SW480 (cell line): ENCODE results near the gene RTEL1.

Source experiments
- DNase-seq: peaks from one replicate; pipeline ENCODE4 v3.0.0-alpha.2; 2016; ENCODE audit warnings: low spot score

RTEL1 gene

DNA sequence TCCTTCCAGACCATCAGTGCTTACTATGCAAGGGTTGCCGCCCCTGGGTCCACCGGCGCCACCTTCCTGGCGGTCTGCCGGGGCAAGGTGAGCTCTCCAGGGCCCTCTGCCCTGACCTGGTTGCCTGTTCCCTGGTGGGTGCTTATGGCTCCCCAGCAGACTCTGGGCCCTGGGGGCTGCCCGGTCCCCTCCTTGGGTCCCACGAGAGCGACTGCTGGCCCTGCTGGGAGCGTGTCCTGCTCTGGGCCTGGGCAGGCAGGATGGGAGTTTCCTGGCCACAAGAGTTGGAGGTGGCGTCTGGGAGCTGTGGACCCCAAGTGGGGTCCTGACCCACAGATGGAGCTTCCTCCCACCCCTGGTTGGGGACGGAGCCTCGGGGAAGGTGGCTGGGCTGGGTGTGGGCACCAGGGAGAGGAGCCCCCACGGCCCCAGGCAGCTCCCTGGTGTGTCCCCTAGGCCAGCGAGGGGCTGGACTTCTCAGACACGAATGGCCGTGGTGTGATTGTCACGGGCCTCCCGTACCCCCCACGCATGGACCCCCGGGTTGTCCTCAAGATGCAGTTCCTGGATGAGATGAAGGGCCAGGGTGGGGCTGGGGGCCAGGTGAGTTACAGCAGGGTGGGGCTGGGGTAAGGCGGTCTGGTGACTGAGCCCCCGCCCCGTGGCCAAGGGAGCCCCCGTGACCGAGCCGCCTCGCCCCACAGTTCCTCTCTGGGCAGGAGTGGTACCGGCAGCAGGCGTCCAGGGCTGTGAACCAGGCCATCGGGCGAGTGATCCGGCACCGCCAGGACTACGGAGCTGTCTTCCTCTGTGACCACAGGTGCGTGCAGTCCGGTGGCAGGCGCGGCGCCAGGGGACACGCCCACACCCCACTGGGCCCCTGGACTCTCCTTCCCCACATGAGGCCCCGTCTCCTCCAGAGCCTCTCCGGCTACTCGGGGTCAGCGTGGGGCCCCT lies 31.2 kb downstream of the RTEL1 start:
- DNase-seq: peak; percentile 73

DNA sequence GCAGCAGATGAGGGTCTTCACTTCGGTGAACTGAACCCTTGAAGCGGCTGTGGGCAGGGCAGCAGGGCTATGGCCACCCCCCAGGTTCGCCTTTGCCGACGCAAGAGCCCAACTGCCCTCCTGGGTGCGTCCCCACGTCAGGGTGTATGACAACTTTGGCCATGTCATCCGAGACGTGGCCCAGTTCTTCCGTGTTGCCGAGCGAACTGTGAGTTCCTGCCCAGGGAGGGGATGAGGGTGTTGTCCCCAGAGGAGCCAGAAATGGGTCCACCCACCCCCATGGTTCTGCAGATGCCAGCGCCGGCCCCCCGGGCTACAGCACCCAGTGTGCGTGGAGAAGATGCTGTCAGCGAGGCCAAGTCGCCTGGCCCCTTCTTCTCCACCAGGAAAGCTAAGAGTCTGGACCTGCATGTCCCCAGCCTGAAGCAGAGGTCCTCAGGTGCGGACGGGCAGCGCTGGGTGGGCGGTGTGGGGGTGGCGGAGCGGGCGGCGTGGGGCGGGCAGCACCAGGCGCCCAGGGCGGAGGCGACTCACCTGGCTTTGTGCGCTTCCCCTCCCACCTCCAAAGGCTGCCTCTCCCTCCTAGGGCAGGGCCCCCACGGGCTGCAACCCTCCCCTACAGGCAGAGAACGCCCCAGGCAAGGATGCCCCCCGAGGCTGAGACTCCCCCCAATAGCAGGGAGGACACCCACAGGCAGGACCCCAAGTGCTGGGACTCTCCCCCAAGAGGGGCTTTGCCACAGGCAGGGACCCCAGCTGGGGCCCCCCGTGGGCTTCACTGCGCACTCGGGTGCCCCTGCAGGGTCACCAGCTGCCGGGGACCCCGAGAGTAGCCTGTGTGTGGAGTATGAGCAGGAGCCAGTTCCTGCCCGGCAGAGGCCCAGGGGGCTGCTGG lies 32.1 kb downstream of the RTEL1 start:
- no peak for DNase-seq

DNA sequence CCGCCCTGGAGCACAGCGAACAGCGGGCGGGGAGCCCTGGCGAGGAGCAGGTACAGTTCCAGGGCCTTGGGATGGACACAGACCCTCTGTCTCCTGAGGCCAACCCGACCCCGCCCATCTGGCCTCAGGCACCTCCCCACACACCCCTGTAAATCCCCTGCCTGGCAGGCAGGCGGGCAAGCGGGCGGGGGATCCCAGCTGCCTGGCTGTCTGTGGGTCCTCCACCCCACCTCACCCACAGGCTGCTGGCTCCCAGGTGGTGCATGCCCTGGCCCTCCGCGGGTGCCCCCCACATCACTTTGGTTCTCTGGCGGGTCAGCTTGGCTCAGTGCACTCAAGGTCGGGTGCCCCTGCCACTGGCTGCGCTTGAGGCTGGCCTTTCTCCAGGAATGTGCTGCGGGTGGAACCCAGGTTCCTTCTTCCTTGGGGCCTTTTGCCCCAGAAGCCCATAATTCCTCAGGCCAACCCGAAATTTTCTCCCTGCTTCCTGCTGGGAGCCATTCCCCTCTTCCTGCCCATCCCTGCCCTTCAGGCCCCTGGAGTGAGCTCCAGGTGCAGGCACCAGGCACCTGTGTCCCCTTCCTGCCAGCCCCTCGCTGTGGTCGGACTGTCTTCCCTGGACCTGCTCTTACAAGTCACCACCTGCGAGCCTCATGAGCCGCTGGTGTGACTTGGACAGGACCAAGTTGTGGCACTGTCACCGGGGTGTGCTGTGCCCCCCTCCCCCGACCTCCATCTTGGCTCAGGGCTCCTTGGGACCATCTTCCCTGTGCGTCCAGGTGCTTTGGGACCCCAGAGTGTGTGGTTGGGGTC lies 33.0 kb downstream of the RTEL1 start:
- DNase-seq: peak; percentile 63

DNA sequence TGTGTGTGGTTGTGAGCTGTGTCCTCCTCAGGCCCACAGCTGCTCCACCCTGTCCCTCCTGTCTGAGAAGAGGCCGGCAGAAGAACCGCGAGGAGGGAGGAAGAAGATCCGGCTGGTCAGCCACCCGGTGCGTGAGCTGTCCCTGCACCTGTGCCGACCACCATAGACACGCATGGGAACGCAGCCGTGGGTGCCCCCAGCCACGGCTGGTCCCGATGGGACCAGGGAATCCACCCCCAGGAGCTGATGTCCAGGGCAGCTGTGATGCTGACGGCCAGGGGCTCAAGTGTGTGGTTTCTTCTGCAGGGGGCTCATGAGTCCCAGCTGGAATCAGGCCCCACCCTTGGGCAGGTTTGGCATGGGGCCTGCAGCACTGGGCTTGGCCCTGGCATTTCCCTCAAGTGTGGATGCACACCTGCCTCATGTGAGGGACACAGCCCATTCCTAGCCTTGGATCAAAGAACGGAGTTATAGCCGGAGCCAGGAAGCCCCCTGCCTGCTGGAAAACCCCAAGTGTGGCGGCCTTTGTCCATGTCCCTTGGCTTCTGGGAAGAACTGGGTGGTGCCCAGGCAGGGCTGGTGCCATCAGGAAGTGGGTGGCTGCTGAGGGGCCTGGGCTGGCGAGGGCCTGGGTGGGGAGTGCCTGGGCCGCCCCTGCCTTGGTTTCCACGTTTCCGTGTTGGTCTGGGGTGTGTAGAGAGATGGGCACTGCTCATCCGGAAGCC lies 33.8 kb downstream of the RTEL1 start:
- peak; percentile 30 for DNase-seq

DNA sequence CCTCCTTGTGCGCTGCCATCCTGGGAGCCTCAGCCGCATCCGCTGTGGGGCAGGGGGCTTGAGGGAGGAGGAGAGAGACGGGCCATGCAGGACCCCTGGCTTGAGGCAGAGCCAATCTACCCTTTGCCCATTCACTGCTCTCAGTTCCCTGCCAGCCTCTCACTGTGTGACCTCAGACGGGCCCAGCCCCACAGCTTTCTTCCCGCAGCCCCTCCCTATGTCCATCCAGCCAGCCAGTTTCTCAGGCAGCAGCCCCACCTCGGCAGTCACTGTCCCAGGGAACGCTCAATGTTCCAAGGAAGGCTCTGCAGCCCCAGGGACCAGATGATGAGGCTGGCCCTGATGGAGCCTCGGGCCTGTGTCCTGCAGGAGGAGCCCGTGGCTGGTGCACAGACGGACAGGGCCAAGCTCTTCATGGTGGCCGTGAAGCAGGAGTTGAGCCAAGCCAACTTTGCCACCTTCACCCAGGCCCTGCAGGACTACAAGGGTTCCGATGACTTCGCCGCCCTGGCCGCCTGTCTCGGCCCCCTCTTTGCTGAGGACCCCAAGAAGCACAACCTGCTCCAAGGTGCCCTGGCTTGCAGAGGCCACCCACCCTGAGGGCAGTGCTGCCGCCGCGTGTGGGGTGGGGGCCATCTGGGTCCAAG lies 34.4 kb downstream of the RTEL1 start:
- DNase-seq: peak; percentile 82

DNA sequence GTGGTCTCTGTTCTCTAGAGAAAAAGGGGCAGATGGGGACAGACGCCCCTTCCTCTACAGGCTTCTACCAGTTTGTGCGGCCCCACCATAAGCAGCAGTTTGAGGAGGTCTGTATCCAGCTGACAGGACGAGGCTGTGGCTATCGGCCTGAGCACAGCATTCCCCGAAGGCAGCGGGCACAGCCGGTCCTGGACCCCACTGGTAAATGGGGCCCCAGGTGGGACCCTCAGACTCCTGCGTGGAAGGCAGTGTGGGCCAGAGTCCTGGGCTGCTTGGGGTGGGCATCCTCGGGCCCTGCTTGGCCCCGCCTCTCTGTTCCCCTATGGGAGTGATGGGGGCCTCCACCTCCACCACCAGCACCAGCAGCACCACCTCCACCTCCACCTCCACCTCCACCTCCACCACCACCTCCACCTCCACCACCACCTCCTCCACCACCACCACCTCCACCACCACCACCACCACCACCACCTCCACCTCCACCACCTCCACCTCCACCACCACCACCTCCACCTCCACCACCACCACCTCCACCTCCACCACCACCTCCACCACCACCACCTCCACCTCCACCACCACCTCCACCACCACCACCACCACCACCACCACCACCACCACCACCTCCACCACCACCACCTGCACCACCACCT lies 35.1 kb downstream of the RTEL1 start:
- DNase-seq: no peak

DNA sequence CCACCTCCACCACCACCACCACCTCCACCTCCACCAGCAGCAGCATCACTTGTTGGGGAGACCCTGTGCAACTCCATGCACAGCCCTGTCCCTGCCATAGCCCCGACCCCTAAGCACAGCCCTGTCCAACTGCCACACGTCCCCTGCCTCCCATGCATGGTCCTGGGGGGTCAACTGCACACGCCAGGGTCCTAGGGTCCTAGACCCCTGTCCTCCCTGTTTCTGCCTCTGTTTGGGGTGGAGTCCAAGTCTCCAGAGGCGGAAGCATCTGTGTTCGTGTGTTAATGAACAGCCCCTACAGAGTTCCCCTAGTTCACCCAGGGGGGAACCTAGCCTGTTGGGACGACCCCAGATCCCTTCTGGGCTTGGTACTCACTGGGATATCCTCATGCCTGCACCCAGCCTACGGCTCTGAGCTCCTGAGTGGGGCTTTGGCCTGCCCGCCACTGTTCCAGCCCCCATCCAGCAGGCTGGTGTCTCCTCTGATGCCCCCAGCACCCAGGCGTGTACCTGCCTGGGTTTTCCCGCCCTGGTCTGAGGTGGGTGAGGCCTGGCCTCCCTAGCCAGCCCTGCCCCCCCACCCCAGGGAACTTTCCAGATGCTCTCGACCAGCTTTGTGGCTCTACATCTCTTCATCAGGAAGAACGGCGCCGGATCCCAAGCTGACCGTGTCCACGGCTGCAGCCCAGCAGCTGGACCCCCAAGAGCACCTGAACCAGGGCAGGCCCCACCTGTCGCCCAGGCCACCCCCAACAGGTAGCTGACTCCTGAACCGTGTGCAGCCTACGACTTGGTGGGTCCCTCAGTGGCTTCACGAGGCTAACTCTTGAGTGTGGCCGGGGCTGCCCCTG lies 35.8 kb downstream of the RTEL1 start:
- DNase-seq: no peak

DNA sequence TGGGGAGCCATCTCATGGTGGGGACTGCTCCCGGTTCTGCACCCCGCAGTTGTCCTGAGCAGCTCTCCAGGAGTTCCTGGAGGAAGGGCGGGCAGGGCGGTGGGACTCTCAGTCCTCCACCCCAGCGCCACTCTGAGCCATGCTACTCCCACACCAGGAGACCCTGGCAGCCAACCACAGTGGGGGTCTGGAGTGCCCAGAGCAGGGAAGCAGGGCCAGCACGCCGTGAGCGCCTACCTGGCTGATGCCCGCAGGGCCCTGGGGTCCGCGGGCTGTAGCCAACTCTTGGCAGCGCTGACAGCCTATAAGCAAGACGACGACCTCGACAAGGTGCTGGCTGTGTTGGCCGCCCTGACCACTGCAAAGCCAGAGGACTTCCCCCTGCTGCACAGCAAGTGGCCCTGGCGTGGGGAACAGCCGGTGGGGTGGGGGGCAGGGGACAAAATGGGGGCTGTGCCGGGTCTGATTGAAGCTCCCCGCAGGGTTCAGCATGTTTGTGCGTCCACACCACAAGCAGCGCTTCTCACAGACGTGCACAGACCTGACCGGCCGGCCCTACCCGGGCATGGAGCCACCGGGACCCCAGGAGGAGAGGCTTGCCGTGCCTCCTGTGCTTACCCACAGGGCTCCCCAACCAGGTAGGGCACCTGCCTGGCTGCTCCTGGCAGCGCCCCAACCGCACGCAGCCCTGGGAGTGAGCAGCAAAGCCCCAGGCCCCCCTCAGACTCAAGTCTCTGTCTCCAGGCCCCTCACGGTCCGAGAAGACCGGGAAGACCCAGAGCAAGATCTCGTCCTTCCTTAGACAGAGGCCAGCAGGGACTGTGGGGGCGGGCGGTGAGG lies 36.7 kb downstream of the RTEL1 start:
- DNase-seq: no peak

DNA sequence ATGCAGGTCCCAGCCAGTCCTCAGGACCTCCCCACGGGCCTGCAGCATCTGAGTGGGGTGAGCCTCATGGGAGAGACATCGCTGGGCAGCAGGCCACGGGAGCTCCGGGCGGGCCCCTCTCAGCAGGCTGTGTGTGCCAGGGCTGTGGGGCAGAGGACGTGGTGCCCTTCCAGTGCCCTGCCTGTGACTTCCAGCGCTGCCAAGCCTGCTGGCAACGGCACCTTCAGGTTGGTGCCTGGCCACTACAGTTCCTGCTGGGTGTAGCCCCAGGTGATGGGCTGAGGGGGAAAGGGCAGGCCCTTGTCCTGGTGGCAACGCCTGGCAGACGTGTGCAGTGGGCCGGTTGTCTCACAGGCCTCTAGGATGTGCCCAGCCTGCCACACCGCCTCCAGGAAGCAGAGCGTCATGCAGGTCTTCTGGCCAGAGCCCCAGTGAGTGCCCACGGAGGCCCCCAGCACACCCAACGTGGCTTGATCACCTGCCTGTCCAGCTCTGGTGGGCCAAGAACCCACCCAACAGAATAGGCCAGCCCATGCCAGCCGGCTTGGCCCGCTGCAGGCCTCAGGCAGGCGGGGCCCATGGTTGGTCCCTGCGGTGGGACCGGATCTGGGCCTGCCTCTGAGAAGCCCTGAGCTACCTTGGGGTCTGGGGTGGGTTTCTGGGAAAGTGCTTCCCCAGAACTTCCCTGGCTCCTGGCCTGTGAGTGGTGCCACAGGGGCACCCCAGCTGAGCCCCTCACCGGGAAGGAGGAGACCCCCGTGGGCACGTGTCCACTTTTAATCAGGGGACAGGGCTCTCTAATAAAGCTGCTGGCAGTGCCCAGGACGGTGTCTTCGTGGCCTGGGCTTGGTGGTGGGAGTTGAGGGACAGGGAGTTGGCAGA lies 37.6 kb downstream of the RTEL1 start:
- no peak for DNase-seq

DNA sequence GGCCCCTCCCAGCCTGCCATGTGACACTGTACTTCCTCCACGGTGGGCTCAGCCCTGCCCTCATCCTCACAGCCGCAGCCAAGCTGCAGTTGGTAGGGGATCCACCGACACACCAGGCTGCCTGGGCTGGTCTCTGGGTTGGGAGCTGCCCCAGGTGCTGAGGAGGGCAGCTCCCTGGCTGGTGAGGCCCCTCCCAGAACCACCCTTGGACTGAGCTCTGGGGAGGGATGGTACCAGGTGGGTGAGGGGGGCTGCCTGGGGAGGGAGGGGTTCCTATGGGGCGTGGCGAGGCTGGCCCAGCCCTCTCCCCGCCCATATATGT lies 38.2 kb downstream of the RTEL1 start:
- DNase-seq: peak; percentile 74

DNA sequence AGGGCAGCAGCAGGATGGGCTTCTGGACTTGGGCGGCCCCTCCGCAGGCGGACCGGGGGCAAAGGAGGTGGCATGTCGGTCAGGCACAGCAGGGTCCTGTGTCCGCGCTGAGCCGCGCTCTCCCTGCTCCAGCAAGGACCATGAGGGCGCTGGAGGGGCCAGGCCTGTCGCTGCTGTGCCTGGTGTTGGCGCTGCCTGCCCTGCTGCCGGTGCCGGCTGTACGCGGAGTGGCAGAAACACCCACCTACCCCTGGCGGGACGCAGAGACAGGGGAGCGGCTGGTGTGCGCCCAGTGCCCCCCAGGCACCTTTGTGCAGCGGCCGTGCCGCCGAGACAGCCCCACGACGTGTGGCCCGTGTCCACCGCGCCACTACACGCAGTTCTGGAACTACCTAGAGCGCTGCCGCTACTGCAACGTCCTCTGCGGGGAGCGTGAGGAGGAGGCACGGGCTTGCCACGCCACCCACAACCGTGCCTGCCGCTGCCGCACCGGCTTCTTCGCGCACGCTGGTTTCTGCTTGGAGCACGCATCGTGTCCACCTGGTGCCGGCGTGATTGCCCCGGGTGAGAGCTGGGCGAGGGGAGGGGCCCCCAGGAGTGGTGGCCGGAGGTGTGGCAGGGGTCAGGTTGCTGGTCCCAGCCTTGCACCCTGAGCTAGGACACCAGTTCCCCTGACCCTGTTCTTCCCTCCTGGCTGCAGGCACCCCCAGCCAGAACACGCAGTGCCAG lies 38.7 kb downstream of the RTEL1 start, which contains the start of gene TNFRSF6B:
Gene TNFRSF6B, plus strand, starts transcription at position 25 of the 729 bp plus-strand sequence. Its CDS starts 116 bp downstream, at position 141.
- peak; percentile 38 for DNase-seq

DNA sequence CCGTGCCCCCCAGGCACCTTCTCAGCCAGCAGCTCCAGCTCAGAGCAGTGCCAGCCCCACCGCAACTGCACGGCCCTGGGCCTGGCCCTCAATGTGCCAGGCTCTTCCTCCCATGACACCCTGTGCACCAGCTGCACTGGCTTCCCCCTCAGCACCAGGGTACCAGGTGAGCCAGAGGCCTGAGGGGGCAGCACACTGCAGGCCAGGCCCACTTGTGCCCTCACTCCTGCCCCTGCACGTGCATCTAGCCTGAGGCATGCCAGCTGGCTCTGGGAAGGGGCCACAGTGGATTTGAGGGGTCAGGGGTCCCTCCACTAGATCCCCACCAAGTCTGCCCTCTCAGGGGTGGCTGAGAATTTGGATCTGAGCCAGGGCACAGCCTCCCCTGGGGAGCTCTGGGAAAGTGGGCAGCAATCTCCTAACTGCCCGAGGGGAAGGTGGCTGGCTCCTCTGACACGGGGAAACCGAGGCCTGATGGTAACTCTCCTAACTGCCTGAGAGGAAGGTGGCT lies 39.3 kb downstream of the RTEL1 start:
- DNase-seq: peak; percentile 64

DNA sequence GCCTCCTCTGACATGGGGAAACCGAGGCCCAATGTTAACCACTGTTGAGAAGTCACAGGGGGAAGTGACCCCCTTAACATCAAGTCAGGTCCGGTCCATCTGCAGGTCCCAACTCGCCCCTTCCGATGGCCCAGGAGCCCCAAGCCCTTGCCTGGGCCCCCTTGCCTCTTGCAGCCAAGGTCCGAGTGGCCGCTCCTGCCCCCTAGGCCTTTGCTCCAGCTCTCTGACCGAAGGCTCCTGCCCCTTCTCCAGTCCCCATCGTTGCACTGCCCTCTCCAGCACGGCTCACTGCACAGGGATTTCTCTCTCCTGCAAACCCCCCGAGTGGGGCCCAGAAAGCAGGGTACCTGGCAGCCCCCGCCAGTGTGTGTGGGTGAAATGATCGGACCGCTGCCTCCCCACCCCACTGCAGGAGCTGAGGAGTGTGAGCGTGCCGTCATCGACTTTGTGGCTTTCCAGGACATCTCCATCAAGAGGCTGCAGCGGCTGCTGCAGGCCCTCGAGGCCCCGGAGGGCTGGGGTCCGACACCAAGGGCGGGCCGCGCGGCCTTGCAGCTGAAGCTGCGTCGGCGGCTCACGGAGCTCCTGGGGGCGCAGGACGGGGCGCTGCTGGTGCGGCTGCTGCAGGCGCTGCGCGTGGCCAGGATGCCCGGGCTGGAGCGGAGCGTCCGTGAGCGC lies 39.9 kb downstream of the RTEL1 start:
- no peak for DNase-seq

DNA sequence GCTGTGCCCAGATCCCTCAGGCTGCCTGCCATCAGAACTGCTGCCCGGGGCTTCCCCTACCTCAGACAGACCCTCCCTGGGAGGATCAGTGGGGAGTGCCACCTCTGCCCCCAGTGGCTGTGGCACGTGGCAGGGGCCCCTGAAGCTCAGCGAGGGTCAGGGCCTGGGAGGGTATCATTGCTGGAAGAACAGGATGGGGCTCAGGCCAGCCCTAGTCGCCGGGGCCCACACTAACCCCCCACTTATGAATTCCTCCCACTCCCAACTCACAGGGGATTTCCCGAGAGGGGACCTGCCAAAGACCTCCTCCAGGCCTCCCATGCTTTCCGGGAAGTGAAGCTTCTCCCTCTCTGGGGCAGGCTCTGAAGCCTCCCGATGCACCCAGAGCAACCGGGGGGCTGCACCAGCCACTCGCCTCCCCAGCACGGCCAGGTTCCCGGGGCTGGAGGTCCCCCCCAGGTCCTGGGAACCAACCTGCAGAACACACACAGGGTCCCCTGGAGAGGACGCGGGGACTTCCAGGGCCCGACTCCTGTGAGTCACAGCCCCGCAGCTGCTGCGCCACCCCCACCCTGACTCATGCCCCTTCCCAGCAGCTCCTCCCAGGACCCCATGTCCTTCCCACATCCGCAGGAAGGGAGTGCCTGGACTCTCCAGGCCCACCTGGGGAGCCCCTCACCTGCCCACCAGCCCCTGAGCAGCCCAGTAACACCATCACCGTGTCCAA lies 40.8 kb downstream of the RTEL1 start:
- DNase-seq: peak; percentile 95
